Suprapubic skin (tissue), 4 donors: Measurements from ENCODE around the gene PLEKHG4B. TPM values are rescaled to one million over a fixed set of nuclear protein-coding genes. Genes with fewer than 3 reads are reported as not detected.

Source experiments
- DNase-seq, 2 donors: peaks; one replicate each; pipeline ENCODE4 v3.0.0-alpha.2; 2019; ENCODE audit warnings: low spot score in 2 of 2
- H3K27ac ChIP-seq: fragments of 200-600 bp; sonication (generic); one replicate; pipeline ENCODE4 v1.5.1; 2019
- H3K27me3 ChIP-seq: fragments of 200-600 bp; sonication (generic); one replicate; pipeline ENCODE4 v1.5.1; 2019
- H3K36me3 ChIP-seq: fragments of 200-600 bp; sonication (generic); one replicate; pipeline ENCODE4 v1.5.1; 2019
- H3K4me1 ChIP-seq: fragments of 200-600 bp; sonication (generic); one replicate; pipeline ENCODE4 v1.5.1; 2019
- H3K4me3 ChIP-seq: fragments of 200-600 bp; sonication (generic); one replicate; pipeline ENCODE4 v1.5.1; 2019; ENCODE audit warnings: mild to moderate bottlenecking
- H3K9me3 ChIP-seq: fragments of 200-600 bp; sonication (generic); one replicate; pipeline ENCODE4 v1.5.1; 2019
- EP300 ChIP-seq: sonication (generic); formaldehyde crosslinking; IDR thresholded peaks from one replicate; pipeline ENCODE4 v1.6.1; 2017; ENCODE audit warnings: antibody characterized with exemption
- POLR2A ChIP-seq, 2 donors: fragments of 450-650 bp; IDR thresholded peaks; one replicate each; pipeline ENCODE4 v1.6.1; 2017; ENCODE audit warnings: antibody characterized with exemption in 2 of 2, mild to moderate bottlenecking in 2 of 2, moderate library complexity in 2 of 2
- POLR2AphosphoS5 ChIP-seq, 3 donors: sonication (generic); formaldehyde crosslinking; IDR thresholded peaks; one replicate each; pipeline ENCODE4 v1.6.1; 2017; ENCODE audit warnings: antibody characterized with exemption in 3 of 3
- WGBS: methylation state at CpG from one replicate; pipeline ENCODE4 v1.1.5; 2018; 5-methylcytosine and 5-hydroxymethylcytosine counted together
- total RNA-seq, 4 donors: library from RNA; depleted of rRNA; stranded (reverse); fragments of >200 nt; gene quantifications; one replicate each; pipeline ENCODE4 v1.1.0, GENCODE V29; 2016
- TF ChIP-seq, protein P1 (sequence below), 2 donors: fragments of 200-600 bp in 1 of 2; fragments of 450-650 bp in 1 of 2; sonication (generic) in 1 of 2; IDR thresholded peaks; one replicate each; pipeline ENCODE4 v1.5.1; 2016 to 2019; ENCODE audit warnings: antibody characterized with exemption in 2 of 2, mild to moderate bottlenecking in 1 of 2, moderate library complexity in 1 of 2

PLEKHG4B gene
- total RNA-seq, 4 donors from 2014 or later = 0.45 to 2.4 (median 1.2) TPM

GRCh38 chr5:149745-150485 is 57.9 kb downstream of the PLEKHG4B start:
- Histone ChIP-seq H3K27ac (no peak overlapping the region), H3K4me1 (no peaks in the 10 kb centered on the region), H3K9me3 (peaks cover 7% of the 10 kb centered on the region), H3K27me3 (no peaks in the 10 kb centered on the region), H3K36me3 (no peaks in the 10 kb centered on the region), H3K4me3 (no peak overlapping the region)
- TF ChIP-seq, protein P1, sequence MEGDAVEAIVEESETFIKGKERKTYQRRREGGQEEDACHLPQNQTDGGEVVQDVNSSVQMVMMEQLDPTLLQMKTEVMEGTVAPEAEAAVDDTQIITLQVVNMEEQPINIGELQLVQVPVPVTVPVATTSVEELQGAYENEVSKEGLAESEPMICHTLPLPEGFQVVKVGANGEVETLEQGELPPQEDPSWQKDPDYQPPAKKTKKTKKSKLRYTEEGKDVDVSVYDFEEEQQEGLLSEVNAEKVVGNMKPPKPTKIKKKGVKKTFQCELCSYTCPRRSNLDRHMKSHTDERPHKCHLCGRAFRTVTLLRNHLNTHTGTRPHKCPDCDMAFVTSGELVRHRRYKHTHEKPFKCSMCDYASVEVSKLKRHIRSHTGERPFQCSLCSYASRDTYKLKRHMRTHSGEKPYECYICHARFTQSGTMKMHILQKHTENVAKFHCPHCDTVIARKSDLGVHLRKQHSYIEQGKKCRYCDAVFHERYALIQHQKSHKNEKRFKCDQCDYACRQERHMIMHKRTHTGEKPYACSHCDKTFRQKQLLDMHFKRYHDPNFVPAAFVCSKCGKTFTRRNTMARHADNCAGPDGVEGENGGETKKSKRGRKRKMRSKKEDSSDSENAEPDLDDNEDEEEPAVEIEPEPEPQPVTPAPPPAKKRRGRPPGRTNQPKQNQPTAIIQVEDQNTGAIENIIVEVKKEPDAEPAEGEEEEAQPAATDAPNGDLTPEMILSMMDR (IDR thresholded peaks at IDR 0.05) = no peak
- TF ChIP-seq POLR2AphosphoS5 (IDR thresholded peaks at IDR 0.05) (no peak), POLR2A (IDR thresholded peaks at IDR 0.05) (no peak), EP300 (no peak)
- WGBS = 66% methylated on average over 6 of the region's 6 CpGs
- DNase-seq = no peak

DNA sequence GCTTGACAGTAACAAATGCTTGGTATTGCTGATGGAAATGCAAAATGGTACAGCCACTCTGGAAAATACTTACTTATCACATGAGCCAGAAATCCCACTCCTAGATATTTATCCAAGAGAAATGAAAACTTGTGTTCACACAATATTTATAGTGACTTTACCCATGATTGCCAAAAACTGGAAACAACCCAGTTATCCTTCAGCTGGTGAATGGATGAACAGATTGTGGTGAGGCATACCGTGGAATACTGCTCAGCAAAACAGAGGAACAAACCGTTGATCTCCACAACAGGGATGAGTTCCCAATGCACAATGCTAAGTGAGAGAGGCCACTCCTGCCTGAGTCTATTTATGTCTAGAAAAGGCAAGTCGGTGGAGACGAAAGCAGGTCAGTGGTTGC is 58.8 kb downstream of the PLEKHG4B start:
- Histone ChIP-seq H3K27me3 (no peaks in the 10 kb centered on the region), H3K27ac (no peak overlapping the region), H3K4me1 (no peaks in the 10 kb centered on the region), H3K9me3 (peaks cover 7% of the 10 kb centered on the region), H3K36me3 (no peaks in the 10 kb centered on the region), H3K4me3 (no peak overlapping the region)
- DNase-seq = no peak
- 90% methylated on average over 4 of the region's 4 CpGs for WGBS
- TF ChIP-seq POLR2AphosphoS5 (IDR thresholded peaks at IDR 0.05) = no peak
- TF ChIP-seq EP300 = no peak
- TF ChIP-seq POLR2A (IDR thresholded peaks at IDR 0.05) = no peak

- no peak overlapping the region for H3K4me3 ChIP-seq
- no peak for DNase-seq
- H3K27me3 ChIP-seq = no peaks in the 10 kb centered on the region
- 97% methylated on average over 6 of the region's 6 CpGs for WGBS
- H3K9me3 ChIP-seq = peaks cover 2% of the 10 kb centered on the region
- no peaks in the 10 kb centered on the region for H3K36me3 ChIP-seq
- H3K27ac ChIP-seq = no peak overlapping the region
- TF ChIP-seq POLR2A (IDR thresholded peaks at IDR 0.05) = no peak
- TF ChIP-seq EP300 = no peak
- no peak for TF ChIP-seq POLR2AphosphoS5 (IDR thresholded peaks at IDR 0.05)
- TF ChIP-seq, protein P1 (IDR thresholded peaks at IDR 0.05) = no peak
- H3K4me1 ChIP-seq = no peaks in the 10 kb centered on the region
Observed at GRCh38 chr5:152077-152476, 60.1 kb downstream of the PLEKHG4B start.

DNA sequence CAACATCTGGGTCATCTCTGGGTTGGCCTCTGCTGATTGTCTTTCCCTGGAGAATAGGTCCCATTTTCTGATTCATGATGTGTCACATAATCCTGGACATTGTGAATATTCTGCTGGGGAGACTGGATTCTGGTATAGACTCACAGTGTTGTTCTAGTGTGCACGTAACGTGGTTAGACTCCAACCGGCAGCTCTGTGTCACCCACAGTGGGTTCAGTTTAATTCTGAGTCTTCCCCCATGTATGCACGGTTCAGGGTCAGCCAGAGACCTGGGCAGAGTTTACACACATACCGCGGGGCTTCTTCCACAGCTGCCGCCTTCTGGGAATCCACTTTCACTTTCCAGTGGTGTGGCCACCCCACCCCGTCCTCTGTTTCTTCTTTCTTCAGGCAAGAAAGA is 61.3 kb downstream of the PLEKHG4B start:
- WGBS = 92% methylated on average over 8 of the region's 8 CpGs
- TF ChIP-seq, protein P1 (IDR thresholded peaks at IDR 0.05) = no peak
- TF ChIP-seq EP300 (no peak), POLR2AphosphoS5 (IDR thresholded peaks at IDR 0.05) (no peak), POLR2A (IDR thresholded peaks at IDR 0.05) (no peak)
- DNase-seq = peak in 1 of 2 donors; percentile 68

DNA sequence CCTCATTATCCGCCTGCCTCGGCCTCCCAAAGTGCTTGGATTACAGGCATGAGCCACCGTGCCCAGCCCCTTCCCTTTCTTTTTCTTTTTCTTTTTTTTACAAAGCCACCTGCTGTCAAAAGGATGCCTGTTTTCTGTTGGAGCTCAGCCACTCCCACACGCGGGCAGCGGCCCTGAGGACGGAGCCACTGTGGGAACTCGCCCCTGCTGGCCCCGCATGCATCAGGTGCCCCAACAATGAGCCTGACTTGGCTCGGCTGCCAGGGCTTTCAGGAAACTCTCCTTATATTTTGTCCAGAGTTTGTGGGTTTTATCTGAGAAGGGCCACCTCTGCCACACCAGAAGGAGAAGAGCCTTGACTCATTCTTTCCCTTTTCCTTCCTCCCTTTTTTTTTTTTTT is 62.3 kb downstream of the PLEKHG4B start:
- Histone ChIP-seq H3K27ac (no peak overlapping the region), H3K27me3 (no peaks in the 10 kb centered on the region), H3K4me3 (no peak overlapping the region), H3K9me3 (no peaks in the 10 kb centered on the region), H3K36me3 (no peaks in the 10 kb centered on the region), H3K4me1 (no peaks in the 10 kb centered on the region)
- peak in 1 of 2 donors; percentile 70 for DNase-seq
- TF ChIP-seq EP300 = no peak
- TF ChIP-seq, protein P1 (IDR thresholded peaks at IDR 0.05) = no peak
- TF ChIP-seq POLR2A (IDR thresholded peaks at IDR 0.05) = no peak
- TF ChIP-seq POLR2AphosphoS5 (IDR thresholded peaks at IDR 0.05) = no peak
- 73% methylated on average over 10 of the region's 10 CpGs for WGBS

More for the DNA sequence above, 61.3 kb downstream of the PLEKHG4B start:
- no peaks in the 10 kb centered on the region for H3K36me3 ChIP-seq
- H3K27ac ChIP-seq = no peak overlapping the region
- no peak overlapping the region for H3K4me3 ChIP-seq
- H3K4me1 ChIP-seq = no peaks in the 10 kb centered on the region
- no peaks in the 10 kb centered on the region for H3K9me3 ChIP-seq
- no peaks in the 10 kb centered on the region for H3K27me3 ChIP-seq
